GM12801 (cell line): Measurements from ENCODE around the gene ARAP3.

ENCODE experiments used
- TF ChIP-seq, protein P1 (sequence below): IDR thresholded peaks from one replicate; pipeline ENCODE4 v1.5.1; 2011; ENCODE audit warnings: control low read depth; ENCODE audit not compliant: insufficient read length; ENCODE audit errors: extremely low read depth

Gene ARAP3

DNA sequence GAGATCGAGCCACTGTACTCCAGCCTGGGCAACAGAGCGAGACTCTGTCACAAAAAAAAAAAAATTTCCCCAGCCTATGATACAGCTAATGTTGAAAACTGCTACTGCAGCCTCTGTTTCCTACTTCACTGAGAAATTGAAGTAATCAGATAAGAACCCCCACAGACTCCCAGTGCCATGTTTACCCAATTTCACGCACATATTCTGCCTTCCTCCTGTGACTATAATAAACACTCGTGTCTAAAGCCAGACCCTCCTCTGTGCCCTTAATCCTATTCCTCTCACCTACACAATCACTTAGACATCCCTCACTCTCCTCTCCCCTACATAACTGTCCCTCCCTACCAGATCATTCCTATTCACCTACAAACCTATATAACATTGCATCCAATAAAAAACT, 6.4 kb downstream of the ARAP3 start:
- TF ChIP-seq, protein P1, sequence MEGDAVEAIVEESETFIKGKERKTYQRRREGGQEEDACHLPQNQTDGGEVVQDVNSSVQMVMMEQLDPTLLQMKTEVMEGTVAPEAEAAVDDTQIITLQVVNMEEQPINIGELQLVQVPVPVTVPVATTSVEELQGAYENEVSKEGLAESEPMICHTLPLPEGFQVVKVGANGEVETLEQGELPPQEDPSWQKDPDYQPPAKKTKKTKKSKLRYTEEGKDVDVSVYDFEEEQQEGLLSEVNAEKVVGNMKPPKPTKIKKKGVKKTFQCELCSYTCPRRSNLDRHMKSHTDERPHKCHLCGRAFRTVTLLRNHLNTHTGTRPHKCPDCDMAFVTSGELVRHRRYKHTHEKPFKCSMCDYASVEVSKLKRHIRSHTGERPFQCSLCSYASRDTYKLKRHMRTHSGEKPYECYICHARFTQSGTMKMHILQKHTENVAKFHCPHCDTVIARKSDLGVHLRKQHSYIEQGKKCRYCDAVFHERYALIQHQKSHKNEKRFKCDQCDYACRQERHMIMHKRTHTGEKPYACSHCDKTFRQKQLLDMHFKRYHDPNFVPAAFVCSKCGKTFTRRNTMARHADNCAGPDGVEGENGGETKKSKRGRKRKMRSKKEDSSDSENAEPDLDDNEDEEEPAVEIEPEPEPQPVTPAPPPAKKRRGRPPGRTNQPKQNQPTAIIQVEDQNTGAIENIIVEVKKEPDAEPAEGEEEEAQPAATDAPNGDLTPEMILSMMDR, result no peak

GRCh38 chr5:141674747-141675146, 7.3 kb downstream of the ARAP3 start:
- TF ChIP-seq, protein P1, result no peak

- TF ChIP-seq, protein P1, result no peak
Measured at GRCh38 chr5:141672841-141673813, 8.9 kb downstream of the ARAP3 start.

DNA sequence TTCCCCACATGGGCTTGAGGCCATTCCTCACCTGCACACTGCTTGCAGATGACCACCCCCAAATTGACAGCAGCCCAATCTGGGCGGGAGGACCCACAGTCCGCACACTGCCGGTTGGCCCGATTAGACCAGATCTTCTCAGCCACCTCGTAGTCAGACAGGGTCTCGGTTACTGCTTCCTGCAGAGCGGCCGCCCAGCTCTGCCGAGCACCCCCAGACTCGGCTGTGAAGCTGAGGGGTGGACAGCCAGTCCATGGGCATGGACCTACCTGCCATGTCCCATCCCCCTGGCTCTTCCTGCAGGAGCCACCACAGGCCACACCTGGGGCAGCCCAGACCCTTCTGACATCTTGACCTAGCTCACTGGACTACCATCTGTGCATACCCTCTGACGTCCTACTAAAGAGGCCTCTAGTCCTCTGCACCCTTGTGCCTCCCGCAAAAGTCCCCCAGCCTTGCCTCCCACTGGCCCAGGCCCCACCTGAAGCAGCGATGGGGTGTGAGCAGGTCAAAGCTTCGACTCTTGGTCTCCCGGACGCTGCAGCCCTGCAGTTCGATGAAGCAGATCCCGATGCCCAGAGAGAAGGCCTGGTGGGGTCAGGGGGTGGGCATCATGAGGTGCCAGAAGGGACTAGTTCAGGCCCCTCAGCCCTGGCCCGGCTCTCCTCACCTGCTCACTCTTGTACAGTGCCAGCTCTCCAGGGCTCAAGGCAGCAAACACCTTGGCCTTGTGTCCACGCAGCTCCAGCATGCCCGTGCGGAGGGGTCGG, 9.8 kb downstream of the ARAP3 start:
- TF ChIP-seq, protein P1, result no peak

- TF ChIP-seq, protein P1, result no peak
Measured at GRCh38 chr5:141669520-141669919, 12.5 kb downstream of the ARAP3 start.

DNA sequence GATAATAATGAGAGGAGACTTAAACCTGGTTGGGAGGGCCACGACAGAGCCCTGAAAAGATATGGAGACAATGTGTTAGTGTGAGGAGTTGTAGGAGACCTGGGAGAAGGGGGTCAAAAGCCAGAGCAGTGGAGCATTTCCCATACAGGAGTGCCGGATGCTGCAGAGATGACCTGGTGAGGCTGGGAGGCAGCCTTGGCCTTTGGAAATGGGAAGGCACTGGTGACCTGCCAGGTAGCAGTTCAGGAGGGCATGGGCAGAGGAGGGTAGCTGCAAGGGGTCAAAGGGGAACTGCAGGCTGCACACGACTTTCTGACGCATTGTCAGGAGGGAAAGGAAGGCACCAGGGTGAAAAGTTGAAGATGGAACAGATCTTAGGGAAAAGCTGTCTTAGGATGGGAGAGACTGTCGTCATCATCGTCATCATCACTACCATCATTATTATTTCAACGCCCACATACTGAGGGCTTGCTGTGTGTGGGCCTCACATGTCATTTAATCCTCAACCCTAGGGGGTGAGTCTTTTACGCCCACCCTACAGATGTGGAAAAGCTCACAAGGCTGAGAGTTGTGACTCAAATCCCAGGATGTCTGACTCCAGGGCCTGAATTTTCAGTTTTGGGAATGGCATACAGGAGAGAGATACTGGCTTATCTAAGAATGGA, 13.3 kb downstream of the ARAP3 start:
- TF ChIP-seq, protein P1, result no peak
